HepG2 (cell line): ENCODE measurements around the gene TUBGCP6. TPM values are rescaled to one million over a fixed set of nuclear protein-coding genes. Genes with fewer than 3 reads are reported as not detected.

Experiments used
- ATAC-seq: fragments of 200-7000 bp; cut with Tn5 transposase; 3 replicates; pipeline ENCODE4 v1.9.1; 2020; ENCODE audit warnings: mild to moderate bottlenecking, moderate library complexity
- BruUV-seq: library from RNA; stranded (reverse); fragments of 400-500 nt; replicated peaks from 2 replicates; lab custom pipeline; 2021; lab: Mats Ljungman, UMichigan
- CTCF ChIA-PET: fragments of 300-600 bp; formaldehyde crosslinking; extraction: SDS; loops from one replicate; lab custom pipeline; 2021; ENCODE audit warnings: low total read pairs, inconsistent platforms, low intra/inter-chr PET ratio; lab: Yijun Ruan, JAX
- POLR2A ChIA-PET: fragments of 350-600 bp; sonication (Branson Sonifier 250); formaldehyde crosslinking; loops from one replicate; lab custom pipeline; 2020; ENCODE audit warnings: antibody characterized with exemption, inconsistent platforms; lab: Yijun Ruan, JAX
- DNase-seq: peaks from one replicate; pipeline ENCODE4 v3.0.0-alpha.2; 2015; ENCODE audit warnings: low spot score
- FAIRE-seq: peaks from 3 replicates; lab custom pipeline; 2011; peaks lifted over from hg19 to GRCh38; lab: Jason Lieb, UNC
- H2AFZ ChIP-seq: one replicate; pipeline ENCODE4 v1.6.1; 2011; ENCODE audit warnings: low read length, inconsistent platforms
- H3K27ac ChIP-seq: fragments of 300-600 bp; 3 replicates; pipeline ENCODE4 v1.8.0; 2011; ENCODE audit warnings: mixed run types, mild to moderate bottlenecking, mixed read lengths, low read length, inconsistent platforms; ENCODE audit not compliant: insufficient read depth; ENCODE audit errors: extremely low read length
- H3K27me3 ChIP-seq, 2 experiments: fragments of 200-600 bp in 1 of 2; 2 replicates in 1 of 2; 3 replicates in 1 of 2; pipeline versions ENCODE4 v1.6.0 to v1.8.0; 2011; ENCODE audit warnings: low read length in 2 of 2, mild to moderate bottlenecking in 2 of 2, moderate library complexity in 2 of 2, inconsistent platforms in 1 of 2; ENCODE audit not compliant: insufficient read depth in 2 of 2, control insufficient read depth in 1 of 2
- H3K36me3 ChIP-seq, 2 experiments: fragments of 200-600 bp in 1 of 2; replicated peaks in 1 of 2; 2 replicates in 1 of 2; 3 replicates in 1 of 2; pipeline versions ENCODE4 v1.5.1 to v1.8.0; 2011; ENCODE audit warnings: low read length in 2 of 2, inconsistent platforms in 1 of 2; ENCODE audit not compliant: insufficient read depth in 2 of 2, control insufficient read depth in 1 of 2
- H3K4me1 ChIP-seq: 2 replicates; pipeline ENCODE4 v1.5.1; 2012; ENCODE audit warnings: low read length, inconsistent platforms; ENCODE audit not compliant: insufficient read depth
- H3K4me2 ChIP-seq: 2 replicates; pipeline ENCODE4 v1.6.0; 2011; ENCODE audit warnings: low read depth, low read length, inconsistent platforms
- H3K4me3 ChIP-seq, 3 experiments: fragments of 200-600 bp in 1 of 3; sonication (generic), shearing (Covaris generic) in 1 of 3; replicated peaks in 1 of 3; 2 replicates each; pipeline ENCODE4 v1.5.1; 2011 to 2016; ENCODE audit warnings: low read length in 3 of 3, inconsistent platforms in 2 of 3, low read depth in 2 of 3, mild to moderate bottlenecking in 2 of 3, control low read depth in 1 of 3, mixed read lengths in 1 of 3; ENCODE audit not compliant: insufficient read depth in 1 of 3
- H3K79me2 ChIP-seq: one replicate; pipeline ENCODE4 v1.6.1; 2011; ENCODE audit warnings: low read length, inconsistent platforms; ENCODE audit not compliant: insufficient read depth
- H3K9ac ChIP-seq: 2 replicates; pipeline ENCODE4 v1.6.0; 2011; ENCODE audit warnings: mild to moderate bottlenecking, low read depth, low read length, inconsistent platforms; ENCODE audit not compliant: insufficient read depth
- H3K9me3 ChIP-seq: 2 replicates; pipeline ENCODE4 v1.5.1; 2012; ENCODE audit warnings: mild to moderate bottlenecking, low read length
- H4K20me1 ChIP-seq: 2 replicates; pipeline ENCODE4 v1.6.0; 2011; ENCODE audit warnings: inconsistent platforms, mild to moderate bottlenecking, low read length, moderate library complexity; ENCODE audit not compliant: insufficient read depth
- CBX2 ChIP-seq, 2 experiments: fragments of 200-600 bp in 1 of 2; sonication (generic); formaldehyde crosslinking in 1 of 2; IDR thresholded peaks; 2 replicates each; pipeline versions ENCODE4 v1.7.0 to v1.8.1; 2018 to 2022; ENCODE audit warnings: low read depth in 2 of 2, low read length in 1 of 2, mild to moderate bottlenecking in 1 of 2, missing genetic modification reagents in 1 of 2
- EZH2 ChIP-seq: conservative IDR thresholded peaks from 2 replicates; pipeline ENCODE4 v1.6.1; 2012; ENCODE audit warnings: mild to moderate bottlenecking, low read depth, low read length, moderate library complexity
- TSC22D2 ChIP-seq: sonication (generic); formaldehyde crosslinking; IDR thresholded peaks from 2 replicates; pipeline ENCODE4 v1.5.1; 2020; ENCODE audit warnings: missing genetic modification reagents, mild to moderate bottlenecking, borderline replicate concordance
- ZFP41 ChIP-seq: sonication (generic); formaldehyde crosslinking; IDR thresholded peaks from 2 replicates; pipeline ENCODE4 v1.4.0; 2020; ENCODE audit warnings: mild to moderate bottlenecking, missing genetic modification reagents, borderline replicate concordance
- ZNF572 ChIP-seq: sonication (generic); formaldehyde crosslinking; IDR thresholded peaks from 2 replicates; pipeline ENCODE4 v1.5.1; 2020; ENCODE audit warnings: mild to moderate bottlenecking, missing genetic modification reagents
- ZNF687 ChIP-seq: sonication (generic); formaldehyde crosslinking; IDR thresholded peaks from 2 replicates; pipeline ENCODE4 v1.5.1; 2020; ENCODE audit warnings: mild to moderate bottlenecking, missing genetic modification reagents, moderate library complexity
- ZSCAN22 ChIP-seq: sonication (generic); formaldehyde crosslinking; IDR thresholded peaks from 2 replicates; pipeline ENCODE4 v1.4.0; 2020; ENCODE audit warnings: mild to moderate bottlenecking, missing genetic modification reagents
- WGBS: methylation state at CpG from one replicate; pipeline ENCODE4 v1.1.6; 2017; ENCODE audit warnings: low lambda C conversion rate; 5-methylcytosine and 5-hydroxymethylcytosine counted together
- in situ Hi-C: cut with HindIII; loops from 2 replicates; pipeline ENCODE4 v1.10.0; 2017; ENCODE audit warnings: low pct_unique_long_range_greater_than_20kb; ENCODE audit not compliant: extremely low pct_ligation_motif_present
- intact Hi-C: fragments of 100-400 bp; cut with micrococcal nuclease; formaldehyde crosslinking; loops from one replicate; pipeline ENCODE4 v1.10.0; 2022; ENCODE audit not compliant: unreplicated experiment
- polyA plus RNA-seq, 8 experiments: library from polyadenylated mRNA; depleted of rRNA in 3 of 8; stranded (reverse) in 7 of 8; unstranded in 1 of 8; fragments of >200 nt; fragmentation: Illumina TruSeq in 4 of 8; extraction: Trizol in 4 of 8; gene quantifications; 2 replicates each; pipeline versions ENCODE4 v1.2.1 to v1.2.3, GENCODE V29; 2011 to 2016; ENCODE audit warnings: low read depth in 4 of 8, missing spikeins in 1 of 8, mixed read lengths in 1 of 8; ENCODE audit not compliant: insufficient read depth in 1 of 8
- total RNA-seq, 5 experiments: library from RNA; depleted of rRNA; stranded (reverse); fragments of >200 nt; fragmentation: Illumina TruSeq; extraction: Trizol; gene quantifications; 2 replicates each; pipeline ENCODE4 v1.2.3, GENCODE V29; 2016; ENCODE audit warnings: low read depth in 1 of 5
- TF ChIP-seq, protein P1 (sequence below): sonication (generic); formaldehyde crosslinking; IDR thresholded peaks from 2 replicates; pipeline ENCODE4 v1.8.1; 2023; ENCODE audit warnings: mild to moderate bottlenecking, missing genetic modification reagents

Gene TUBGCP6
- total and polyA plus RNA-seq, 2 of the 13 experiments (the other 11 are each of a cell fraction or from before 2014, with no cell fraction given): 14.6 to 15.7 TPM

GRCh38 chr22:50169774-50170341, 75.0 kb downstream of the TUBGCP6 start (continued):
- TF ChIP-seq ZNF687 (CRISPR knock-in tag): peak; percentile 18; the same call in 1 of the 2 replicates
- TF ChIP-seq ZFP41 (CRISPR knock-in tag): no peak

- H3K9me3 ChIP-seq: no peaks in the 10 kb centered on the region
- no peaks in the 10 kb centered on the region for H3K36me3 ChIP-seq
- TF ChIP-seq, protein P1, sequence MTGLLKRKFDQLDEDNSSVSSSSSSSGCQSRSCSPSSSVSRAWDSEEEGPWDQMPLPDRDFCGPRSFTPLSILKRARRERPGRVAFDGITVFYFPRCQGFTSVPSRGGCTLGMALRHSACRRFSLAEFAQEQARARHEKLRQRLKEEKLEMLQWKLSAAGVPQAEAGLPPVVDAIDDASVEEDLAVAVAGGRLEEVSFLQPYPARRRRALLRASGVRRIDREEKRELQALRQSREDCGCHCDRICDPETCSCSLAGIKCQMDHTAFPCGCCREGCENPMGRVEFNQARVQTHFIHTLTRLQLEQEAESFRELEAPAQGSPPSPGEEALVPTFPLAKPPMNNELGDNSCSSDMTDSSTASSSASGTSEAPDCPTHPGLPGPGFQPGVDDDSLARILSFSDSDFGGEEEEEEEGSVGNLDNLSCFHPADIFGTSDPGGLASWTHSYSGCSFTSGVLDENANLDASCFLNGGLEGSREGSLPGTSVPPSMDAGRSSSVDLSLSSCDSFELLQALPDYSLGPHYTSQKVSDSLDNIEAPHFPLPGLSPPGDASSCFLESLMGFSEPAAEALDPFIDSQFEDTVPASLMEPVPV (CRISPR knock-in tag): no peak
- no peak for TF ChIP-seq ZSCAN22 (CRISPR knock-in tag)
- 0 out of 2 replicates have a peak, but pooled peaks have one; percentile 53 for TF ChIP-seq EZH2
- no peak for TF ChIP-seq ZNF572 (CRISPR knock-in tag)
- 0 out of 2 replicates have a peak, but pooled peaks have one; percentile 49 for TF ChIP-seq CBX2 (IDR thresholded peaks at IDR 0.05; ENCODE audit: low read depth, low read length)
- no peak for TF ChIP-seq CBX2 (CRISPR knock-in tag; IDR thresholded peaks at IDR 0.05; ENCODE audit: low read depth)
- TF ChIP-seq TSC22D2 (CRISPR knock-in tag): no peak
- H4K20me1 ChIP-seq: no peaks in the 10 kb centered on the region
- FAIRE-seq (no peak), DNase-seq (no peak), ATAC-seq (no peak)
- CTCF ChIA-PET: interaction anchor here (1.4 kb wide), 1 partner anchor 41 kb away, joined by 3 read pairs; no protein-coding TSS in a partner anchor
- peak overlapping the region; percentile 66 for H3K4me2 ChIP-seq
- POLR2A ChIA-PET: no interaction called here
- BruUV-seq: no TSS peak
- WGBS: 19% methylated on average over 33 of the region's 36 CpGs
- H3K9ac ChIP-seq: no peak overlapping the region
- H2AFZ ChIP-seq: no peak overlapping the region
- peaks cover 0 to 11% of the 10 kb centered on the region in 2 experiments; a peak in 2 of 5 replicates for H3K27me3 ChIP-seq
- in situ Hi-C loops: no loop called here
- no peaks in the 10 kb centered on the region for H3K79me2 ChIP-seq
- H3K4me1 ChIP-seq: peaks cover 19% of the 10 kb centered on the region
- no peak overlapping the region for H3K27ac ChIP-seq
- intact Hi-C loops: no loop called here
- peak overlapping the region in 2 of 3 experiments; percentile 49 to 64; a peak in 3 of 6 replicates for H3K4me3 ChIP-seq
Measured at GRCh38 chr22:50169181-50169759, 75.6 kb downstream of the TUBGCP6 start.
